Measurements from ENCODE around the gene ANO7.

- TF ChIP-seq, protein P1, sequence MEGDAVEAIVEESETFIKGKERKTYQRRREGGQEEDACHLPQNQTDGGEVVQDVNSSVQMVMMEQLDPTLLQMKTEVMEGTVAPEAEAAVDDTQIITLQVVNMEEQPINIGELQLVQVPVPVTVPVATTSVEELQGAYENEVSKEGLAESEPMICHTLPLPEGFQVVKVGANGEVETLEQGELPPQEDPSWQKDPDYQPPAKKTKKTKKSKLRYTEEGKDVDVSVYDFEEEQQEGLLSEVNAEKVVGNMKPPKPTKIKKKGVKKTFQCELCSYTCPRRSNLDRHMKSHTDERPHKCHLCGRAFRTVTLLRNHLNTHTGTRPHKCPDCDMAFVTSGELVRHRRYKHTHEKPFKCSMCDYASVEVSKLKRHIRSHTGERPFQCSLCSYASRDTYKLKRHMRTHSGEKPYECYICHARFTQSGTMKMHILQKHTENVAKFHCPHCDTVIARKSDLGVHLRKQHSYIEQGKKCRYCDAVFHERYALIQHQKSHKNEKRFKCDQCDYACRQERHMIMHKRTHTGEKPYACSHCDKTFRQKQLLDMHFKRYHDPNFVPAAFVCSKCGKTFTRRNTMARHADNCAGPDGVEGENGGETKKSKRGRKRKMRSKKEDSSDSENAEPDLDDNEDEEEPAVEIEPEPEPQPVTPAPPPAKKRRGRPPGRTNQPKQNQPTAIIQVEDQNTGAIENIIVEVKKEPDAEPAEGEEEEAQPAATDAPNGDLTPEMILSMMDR (IDR thresholded peaks at IDR 0.05; ENCODE audit: poor library complexity, severe bottlenecking): no peak
- no peak for TF ChIP-seq EP300 (conservative IDR thresholded peaks at IDR 0.05; ENCODE audit: poor library complexity, severe bottlenecking)
- TF ChIP-seq, protein P2, sequence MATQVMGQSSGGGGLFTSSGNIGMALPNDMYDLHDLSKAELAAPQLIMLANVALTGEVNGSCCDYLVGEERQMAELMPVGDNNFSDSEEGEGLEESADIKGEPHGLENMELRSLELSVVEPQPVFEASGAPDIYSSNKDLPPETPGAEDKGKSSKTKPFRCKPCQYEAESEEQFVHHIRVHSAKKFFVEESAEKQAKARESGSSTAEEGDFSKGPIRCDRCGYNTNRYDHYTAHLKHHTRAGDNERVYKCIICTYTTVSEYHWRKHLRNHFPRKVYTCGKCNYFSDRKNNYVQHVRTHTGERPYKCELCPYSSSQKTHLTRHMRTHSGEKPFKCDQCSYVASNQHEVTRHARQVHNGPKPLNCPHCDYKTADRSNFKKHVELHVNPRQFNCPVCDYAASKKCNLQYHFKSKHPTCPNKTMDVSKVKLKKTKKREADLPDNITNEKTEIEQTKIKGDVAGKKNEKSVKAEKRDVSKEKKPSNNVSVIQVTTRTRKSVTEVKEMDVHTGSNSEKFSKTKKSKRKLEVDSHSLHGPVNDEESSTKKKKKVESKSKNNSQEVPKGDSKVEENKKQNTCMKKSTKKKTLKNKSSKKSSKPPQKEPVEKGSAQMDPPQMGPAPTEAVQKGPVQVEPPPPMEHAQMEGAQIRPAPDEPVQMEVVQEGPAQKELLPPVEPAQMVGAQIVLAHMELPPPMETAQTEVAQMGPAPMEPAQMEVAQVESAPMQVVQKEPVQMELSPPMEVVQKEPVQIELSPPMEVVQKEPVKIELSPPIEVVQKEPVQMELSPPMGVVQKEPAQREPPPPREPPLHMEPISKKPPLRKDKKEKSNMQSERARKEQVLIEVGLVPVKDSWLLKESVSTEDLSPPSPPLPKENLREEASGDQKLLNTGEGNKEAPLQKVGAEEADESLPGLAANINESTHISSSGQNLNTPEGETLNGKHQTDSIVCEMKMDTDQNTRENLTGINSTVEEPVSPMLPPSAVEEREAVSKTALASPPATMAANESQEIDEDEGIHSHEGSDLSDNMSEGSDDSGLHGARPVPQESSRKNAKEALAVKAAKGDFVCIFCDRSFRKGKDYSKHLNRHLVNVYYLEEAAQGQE (IDR thresholded peaks at IDR 0.05; ENCODE audit: borderline replicate concordance): no peak
Measured at GRCh38 chr2:241248289-241248688, 59.8 kb downstream of the ANO7 start.

Data from neural cell (in vitro differentiated cells).